OCI-LY3 (cell line): ENCODE data around the gene ZNF778.

Experiments
- CTCF ChIP-seq: fragments of 200-600, 300-600 bp; sonication (generic); IDR thresholded peaks from 2 replicates; pipeline ENCODE4 v1.5.1; 2014; ENCODE audit warnings: antibody characterized with exemption, low read length, low read depth
- EZH2phosphoT487 ChIP-seq: fragments of 200-600 bp; shearing (Covaris generic); IDR thresholded peaks from 2 replicates; pipeline ENCODE4 v1.6.1; 2018; ENCODE audit warnings: antibody characterized with exemption, mixed run types, low read depth

GRCh38 chr16:89281189-89281577, 63.7 kb downstream of the ZNF778 start:
- no peak for TF ChIP-seq CTCF
- no peak for TF ChIP-seq EZH2phosphoT487
